ENCODE measurements around the gene ZNF516. TPM values are rescaled to one million over a fixed set of nuclear protein-coding genes. Genes with fewer than 3 reads are reported as not detected.

Gene ZNF516
- polyA plus RNA-seq, 2 of the 4 experiments (the other 2 are of a cell fraction) = 3.9 to 4.9 TPM

- CTCF ChIA-PET = no interaction called here
- H3K4me2 ChIP-seq = no peak overlapping the region
- POLR2A ChIA-PET = no interaction called here
- TF ChIP-seq CTCF (IDR thresholded peaks at IDR 0.05) = no peak
- no peak for TF ChIP-seq TP53 (CRISPR knock-in tag; IDR thresholded peaks at IDR 0.05)
- no peak for TF ChIP-seq RCOR1 (IDR thresholded peaks at IDR 0.05; ENCODE audit: low read depth, low read length)
- TF ChIP-seq NFE2L2 (conservative IDR thresholded peaks at IDR 0.05; ENCODE audit: low read length) = no peak
- TF ChIP-seq JUNB (IDR thresholded peaks at IDR 0.05) = no peak
- no peak for TF ChIP-seq PBX3 (IDR thresholded peaks at IDR 0.05)
- no peak for TF ChIP-seq POLR2A (IDR thresholded peaks at IDR 0.05; ENCODE audit: low read length)
- no peak for TF ChIP-seq CHD2 (IDR thresholded peaks at IDR 0.05; ENCODE audit: low read length, partially characterized antibody)
- TF ChIP-seq TFCP2L1 (CRISPR knock-in tag; IDR thresholded peaks at IDR 0.05) = no peak
- TF ChIP-seq ELK1 (IDR thresholded peaks at IDR 0.05; ENCODE audit: low read depth, low read length) = no peak
- TF ChIP-seq BCL3 (IDR thresholded peaks at IDR 0.05) = no peak
- no peak for TF ChIP-seq MAFK (IDR thresholded peaks at IDR 0.05; ENCODE audit: partially characterized antibody)
- no peak for TF ChIP-seq PHF8 (IDR thresholded peaks at IDR 0.05; ENCODE audit: borderline replicate concordance, low read depth)
- no peak for TF ChIP-seq NR3C1 (IDR thresholded peaks at IDR 0.05)
- TF ChIP-seq ZC3H11A (IDR thresholded peaks at IDR 0.05) = no peak
- no peak for TF ChIP-seq USF2 (IDR thresholded peaks at IDR 0.05)
- no peak for FAIRE-seq
- H3K27ac ChIP-seq = no peak overlapping the region
- WGBS (ENCODE audit: missing lambda C conversion rate) = 89% methylated on average over 6 of the region's 6 CpGs
- H3K9me3 ChIP-seq = no peaks in the 10 kb centered on the region
- ATAC-seq = no peak
- DNase-seq (ENCODE audit: low read depth in 1 of 2, low spot score in 1 of 2) = no peak
- peaks cover 10% of the 10 kb centered on the region for H3K4me1 ChIP-seq
- no peak overlapping the region for H3K4me3 ChIP-seq
Measured at GRCh38 chr18:76484749-76485387, 10.2 kb downstream of the ZNF516 start.

GRCh38 chr18:76483780-76484179 lies 11.3 kb downstream of the ZNF516 start:
- DNase-seq (ENCODE audit: low read depth in 1 of 2, low spot score in 1 of 2) = no peak
- CTCF ChIA-PET = no interaction called here
- POLR2A ChIA-PET = no interaction called here
- H3K9me3 ChIP-seq = no peaks in the 10 kb centered on the region
- H3K4me3 ChIP-seq = no peak overlapping the region
- no peak for ATAC-seq
- H3K4me2 ChIP-seq = no peak overlapping the region
- H3K4me1 ChIP-seq = 0 out of 3 replicates have a peak, but pooled peaks cover 3% of the 10 kb centered on the region
- 94% methylated on average over 10 of the region's 10 CpGs for WGBS (ENCODE audit: missing lambda C conversion rate)
- no peak for FAIRE-seq
- H3K27ac ChIP-seq = no peak overlapping the region
- no peak for TF ChIP-seq HOXB5 (CRISPR knock-in tag; IDR thresholded peaks at IDR 0.05)
- TF ChIP-seq CBX2 (IDR thresholded peaks at IDR 0.05; ENCODE audit: borderline replicate concordance, low read depth) = no peak
- TF ChIP-seq BCL3 (IDR thresholded peaks at IDR 0.05) = no peak

Data from A549 (cell line).